Measurements from ENCODE around the gene PADI1. TPM values are rescaled to one million over a fixed set of nuclear protein-coding genes. Genes with fewer than 3 reads are reported as not detected.

Gene PADI1
- total RNA-seq, 1 donor from 2014 or later = 40.0 TPM

GRCh38 chr1:17197696-17198095 is 7.2 kb upstream of the PADI1 start:
- no peak for ATAC-seq

- no peak for ATAC-seq
Observed at GRCh38 chr1:17198476-17199258, 6.3 kb upstream of the PADI1 start.

GRCh38 chr1:17199267-17200044 is 5.5 kb upstream of the PADI1 start:
- no peak for ATAC-seq

- no peak for ATAC-seq
Observed at GRCh38 chr1:17200246-17200645, 4.7 kb upstream of the PADI1 start.

- no peak for ATAC-seq
Observed at GRCh38 chr1:17200756-17201155, 4.2 kb upstream of the PADI1 start.

GRCh38 chr1:17201201-17202021 is 3.5 kb upstream of the PADI1 start:
- no peak for ATAC-seq

- no peak for ATAC-seq
Observed at GRCh38 chr1:17205652-17206051, 724 bp downstream of the PADI1 start.

GRCh38 chr1:17206196-17206595 is 1.3 kb downstream of the PADI1 start:
- no peak for ATAC-seq

GRCh38 chr1:17207046-17207445 is 2.1 kb downstream of the PADI1 start:
- no peak for ATAC-seq

- no peak for ATAC-seq
Observed at GRCh38 chr1:17207540-17207939, 2.6 kb downstream of the PADI1 start.

GRCh38 chr1:17207966-17208418 is 3.1 kb downstream of the PADI1 start:
- peak; percentile 56 for ATAC-seq

GRCh38 chr1:17208546-17208945 is 3.6 kb downstream of the PADI1 start:
- no peak for ATAC-seq

- no peak for ATAC-seq
Observed at GRCh38 chr1:17209430-17209829, 4.5 kb downstream of the PADI1 start.

- ATAC-seq = no peak
Observed at GRCh38 chr1:17210176-17210575, 5.2 kb downstream of the PADI1 start.

GRCh38 chr1:17211377-17211776 is 6.4 kb downstream of the PADI1 start:
- ATAC-seq = no peak

GRCh38 chr1:17212009-17212408 is 7.1 kb downstream of the PADI1 start:
- peak; percentile 4 for ATAC-seq

- no peak for ATAC-seq
Observed at GRCh38 chr1:17212487-17213121, 7.7 kb downstream of the PADI1 start.

- ATAC-seq = no peak
Observed at GRCh38 chr1:17213148-17213781, 8.3 kb downstream of the PADI1 start.

- ATAC-seq = no peak
Observed at GRCh38 chr1:17213782-17214148, 8.8 kb downstream of the PADI1 start.

- ATAC-seq = peak; percentile 82
Observed at GRCh38 chr1:17214876-17215544, 10.1 kb downstream of the PADI1 start.

GRCh38 chr1:17215545-17215890 is 10.6 kb downstream of the PADI1 start:
- ATAC-seq = peak; percentile 57

- no peak for ATAC-seq
Observed at GRCh38 chr1:17216078-17216477, 11.2 kb downstream of the PADI1 start.

Measured in esophagus mucosa (tissue), 1 donor.